Esophagus muscularis mucosa (tissue), 4 donors: ENCODE data around the gene TRIM3. TPM values are rescaled to one million over a fixed set of nuclear protein-coding genes. Genes with fewer than 3 reads are reported as not detected.

Experiments
- DNase-seq: peaks from one replicate; pipeline ENCODE4 v3.0.0-alpha.2; 2017; ENCODE audit errors: extremely low spot score
- H3K27ac ChIP-seq, 4 donors: fragments of 200-600 bp; sonication (generic); replicated peaks in 1 of 4; 1 replicate in 3 of 4; 2 replicates in 1 of 4; pipeline ENCODE4 v1.5.1; 2016 to 2019; ENCODE audit warnings: mild to moderate bottlenecking in 1 of 4
- H3K27me3 ChIP-seq, 4 donors: fragments of 200-600 bp; sonication (generic); one replicate each; pipeline versions ENCODE4 v1.5.1 to v1.6.0; 2016 to 2019
- H3K36me3 ChIP-seq, 4 donors: fragments of 200-600 bp; sonication (generic); one replicate each; pipeline ENCODE4 v1.5.1; 2016 to 2019
- H3K4me1 ChIP-seq, 4 donors: fragments of 200-600 bp; sonication (generic); one replicate each; pipeline ENCODE4 v1.5.1; 2016 to 2019
- H3K4me3 ChIP-seq, 4 donors: fragments of 200-600 bp; sonication (generic); 1 replicate in 2 of 4; 2 replicates in 2 of 4; pipeline ENCODE4 v1.5.1; 2016 to 2019; ENCODE audit warnings: mild to moderate bottlenecking in 4 of 4, moderate library complexity in 1 of 4
- H3K9me3 ChIP-seq, 4 donors: fragments of 200-600 bp; sonication (generic); 1 replicate in 3 of 4; 2 replicates in 1 of 4; pipeline ENCODE4 v1.5.1; 2016 to 2019
- CTCF ChIP-seq, 3 experiments: fragments of 200-600 bp in 2 of 3; fragments of 450-650 bp in 1 of 3; sonication (generic) in 2 of 3; IDR thresholded peaks; one replicate each; pipeline ENCODE4 v1.5.1; 2017 to 2019; ENCODE audit warnings: antibody characterized with exemption in 3 of 3, mild to moderate bottlenecking in 2 of 3, moderate library complexity in 1 of 3
- EP300 ChIP-seq: sonication (generic); formaldehyde crosslinking; IDR thresholded peaks from one replicate; pipeline ENCODE4 v1.6.1; 2017; ENCODE audit warnings: antibody characterized with exemption
- POLR2A ChIP-seq: fragments of 450-650 bp; IDR thresholded peaks from one replicate; pipeline ENCODE4 v1.6.1; 2017; ENCODE audit warnings: antibody characterized with exemption, moderate library complexity, mild to moderate bottlenecking, low read depth
- POLR2AphosphoS5 ChIP-seq, 2 donors: sonication (generic); formaldehyde crosslinking; IDR thresholded peaks; one replicate each; pipeline ENCODE4 v1.6.1; 2017; ENCODE audit warnings: antibody characterized with exemption in 2 of 2
- WGBS: methylation state at CpG from one replicate; pipeline ENCODE4 v1.1.5; 2018; 5-methylcytosine and 5-hydroxymethylcytosine counted together
- intact Hi-C: fragments of 100-400 bp; cut with DNase I; formaldehyde crosslinking; loops from one replicate; pipeline ENCODE4 v1.15.1; 2023
- total RNA-seq, 4 donors: library from RNA; depleted of rRNA; stranded (reverse); fragments of >200 nt; gene quantifications; one replicate each; pipeline versions ENCODE4 v1.1.0 to v1.2.1, GENCODE V29; 2016

Gene TRIM3
- total RNA-seq, 4 donors from 2014 or later, result 26.6 to 47.6 (median 35.3) TPM

- Histone ChIP-seq H3K4me3 (no peak overlapping the region), H3K27me3 (no peaks in the 10 kb centered on the region), H3K36me3 (peaks cover 18 to 35% (median 31%) of the 10 kb centered on the region in 4 donors), H3K9me3 (no peaks in the 10 kb centered on the region), H3K4me1 (peaks cover 14 to 55% (median 41%) of the 10 kb centered on the region in 4 donors), H3K27ac (no peak overlapping the region)
- DNase-seq, result no peak
- intact Hi-C loops, result loop anchor here (10.0 kb wide), 1 partner anchor 128 kb away; the partner anchor contains the start of genes ILK and RRP8
- WGBS, result 100% methylated on average over 3 of the region's 4 CpGs
- no peak for TF ChIP-seq POLR2AphosphoS5 (IDR thresholded peaks at IDR 0.05)
- TF ChIP-seq CTCF (IDR thresholded peaks at IDR 0.05), result no peak
- TF ChIP-seq POLR2A, result no peak
- TF ChIP-seq EP300, result no peak
These were observed 2.8 kb upstream of the TRIM3 start for GRCh38 chr11:6476571-6476970.

GRCh38 chr11:6475936-6476335 lies 2.2 kb upstream of the TRIM3 start:
- H3K9me3 ChIP-seq, result no peaks in the 10 kb centered on the region
- WGBS, result 81% methylated on average over 5 of the region's 5 CpGs
- DNase-seq, result no peak
- H3K36me3 ChIP-seq, result peaks cover 18 to 35% (median 31%) of the 10 kb centered on the region in 4 donors
- no peak overlapping the region for H3K4me3 ChIP-seq
- intact Hi-C loops, result loop anchor here (10.0 kb wide), 1 partner anchor 129 kb away; the partner anchor contains the start of genes ILK and RRP8
- H3K27me3 ChIP-seq, result no peaks in the 10 kb centered on the region
- H3K4me1 ChIP-seq, result peaks cover 14 to 55% (median 43%) of the 10 kb centered on the region in 4 donors
- TF ChIP-seq EP300, result no peak
- no peak for TF ChIP-seq POLR2AphosphoS5 (IDR thresholded peaks at IDR 0.05)
- TF ChIP-seq POLR2A, result no peak
- no peak for TF ChIP-seq CTCF (IDR thresholded peaks at IDR 0.05)
- H3K27ac ChIP-seq, result no peak overlapping the region

GRCh38 chr11:6474806-6475500 lies 1.2 kb upstream of the TRIM3 start:
- WGBS, result 68% methylated on average over 3 of the region's 3 CpGs
- H3K9me3 ChIP-seq, result no peaks in the 10 kb centered on the region
- no peaks in the 10 kb centered on the region for H3K27me3 ChIP-seq
- intact Hi-C loops, result loop anchor here (10.0 kb wide), 1 partner anchor 130 kb away; the partner anchor contains the start of genes ILK and RRP8
- TF ChIP-seq POLR2A, result no peak
- no peak for TF ChIP-seq EP300
- no peak for TF ChIP-seq POLR2AphosphoS5 (IDR thresholded peaks at IDR 0.05)
- TF ChIP-seq CTCF (IDR thresholded peaks at IDR 0.05), result no peak
- H3K36me3 ChIP-seq, result peaks cover 18 to 35% (median 31%) of the 10 kb centered on the region in 4 donors
- H3K4me1 ChIP-seq, result peaks cover 8 to 45% (median 35%) of the 10 kb centered on the region in 4 donors
- H3K4me3 ChIP-seq, result peak overlapping the region in 2 of 4 donors; percentile 81 to 88
- DNase-seq, result no peak
- H3K27ac ChIP-seq, result peak overlapping the region; percentile 90 to 95 (median 92)

DNA sequence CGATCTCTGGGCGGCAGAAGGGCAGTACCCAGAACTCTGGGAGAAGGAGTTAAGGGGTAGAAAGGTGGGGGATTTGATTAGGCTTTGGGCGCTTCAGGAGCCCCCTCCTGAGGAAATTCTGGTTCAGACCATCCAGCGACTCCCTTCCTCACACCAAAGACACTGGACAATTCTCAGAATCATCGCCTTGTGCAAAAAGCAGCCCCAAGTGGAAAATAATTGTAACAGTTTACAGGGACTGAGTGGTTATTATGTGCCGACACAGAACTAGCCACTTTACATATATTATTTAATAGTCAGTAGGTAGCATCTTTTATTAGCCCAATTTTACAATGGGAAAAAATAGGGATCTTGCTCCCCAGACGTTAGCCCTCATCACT lies 662 bp upstream of the TRIM3 start:
- intact Hi-C loops, result loop anchor here (10.0 kb wide), 1 partner anchor 130 kb away; the partner anchor contains the start of genes ILK and RRP8
- H3K4me3 ChIP-seq, result peak overlapping the region; percentile 81 to 94 (median 87)
- H3K9me3 ChIP-seq, result no peaks in the 10 kb centered on the region
- peaks cover 18 to 33% (median 30%) of the 10 kb centered on the region in 4 donors for H3K36me3 ChIP-seq
- DNase-seq, result no peak
- no peak for TF ChIP-seq POLR2A
- H3K27me3 ChIP-seq, result no peaks in the 10 kb centered on the region
- H3K4me1 ChIP-seq, result peaks cover 8 to 45% (median 34%) of the 10 kb centered on the region in 4 donors
- 28% methylated on average over 7 of the region's 7 CpGs for WGBS
- H3K27ac ChIP-seq, result peak overlapping the region; percentile 90 to 95 (median 92)

DNA sequence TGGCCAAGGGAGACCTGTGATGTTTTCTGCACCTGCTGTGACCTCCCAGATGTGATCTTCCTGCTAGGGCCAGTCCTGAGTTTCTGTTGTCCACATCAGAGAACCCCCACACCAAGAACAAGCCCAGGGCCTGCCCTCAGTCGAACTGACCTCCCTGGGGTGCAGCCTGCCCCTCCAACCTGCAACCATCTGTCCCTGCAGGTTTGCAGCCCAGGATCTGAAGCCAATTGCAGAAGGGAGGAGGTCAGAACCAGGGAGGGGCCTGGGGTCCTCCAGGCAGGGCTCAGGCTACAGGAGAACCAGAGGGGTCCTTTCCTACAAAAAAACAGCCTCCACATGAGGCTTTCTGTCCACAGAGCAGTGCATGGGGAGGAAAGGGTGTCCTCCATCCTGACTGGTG lies 807 bp downstream of the TRIM3 start:
- Histone ChIP-seq H3K4me3 (peak overlapping the region; percentile 81 to 94 (median 87)), H3K27ac (peak overlapping the region; percentile 90 to 95 (median 92)), H3K4me1 (peaks cover 8 to 51% (median 38%) of the 10 kb centered on the region in 4 donors), H3K36me3 (peaks cover 9 to 19% (median 16%) of the 10 kb centered on the region in 4 donors), H3K27me3 (no peaks in the 10 kb centered on the region), H3K9me3 (no peaks in the 10 kb centered on the region)
- DNase-seq, result no peak
- no peak for TF ChIP-seq POLR2A
- TF ChIP-seq EP300, result no peak
- TF ChIP-seq CTCF (IDR thresholded peaks at IDR 0.05), result no peak
- no peak for TF ChIP-seq POLR2AphosphoS5 (IDR thresholded peaks at IDR 0.05)
- intact Hi-C loops, result loop anchor here (10.0 kb wide), 1 partner anchor 132 kb away; the partner anchor contains the start of genes ILK and RRP8
- no CpG with 5 or more reads among the region's 1 CpG for WGBS
